ENCODE results near the gene DNAJC5. TPM values are rescaled to one million over a fixed set of nuclear protein-coding genes. Genes with fewer than 3 reads are reported as not detected.

The DNAJC5 gene
- total and polyA plus RNA-seq, 9 of the 15 experiments (the other 6 are each of a cell fraction or from before 2014, with no cell fraction given), result 0.95 to 42.8 (median 23.4) TPM

DNA sequence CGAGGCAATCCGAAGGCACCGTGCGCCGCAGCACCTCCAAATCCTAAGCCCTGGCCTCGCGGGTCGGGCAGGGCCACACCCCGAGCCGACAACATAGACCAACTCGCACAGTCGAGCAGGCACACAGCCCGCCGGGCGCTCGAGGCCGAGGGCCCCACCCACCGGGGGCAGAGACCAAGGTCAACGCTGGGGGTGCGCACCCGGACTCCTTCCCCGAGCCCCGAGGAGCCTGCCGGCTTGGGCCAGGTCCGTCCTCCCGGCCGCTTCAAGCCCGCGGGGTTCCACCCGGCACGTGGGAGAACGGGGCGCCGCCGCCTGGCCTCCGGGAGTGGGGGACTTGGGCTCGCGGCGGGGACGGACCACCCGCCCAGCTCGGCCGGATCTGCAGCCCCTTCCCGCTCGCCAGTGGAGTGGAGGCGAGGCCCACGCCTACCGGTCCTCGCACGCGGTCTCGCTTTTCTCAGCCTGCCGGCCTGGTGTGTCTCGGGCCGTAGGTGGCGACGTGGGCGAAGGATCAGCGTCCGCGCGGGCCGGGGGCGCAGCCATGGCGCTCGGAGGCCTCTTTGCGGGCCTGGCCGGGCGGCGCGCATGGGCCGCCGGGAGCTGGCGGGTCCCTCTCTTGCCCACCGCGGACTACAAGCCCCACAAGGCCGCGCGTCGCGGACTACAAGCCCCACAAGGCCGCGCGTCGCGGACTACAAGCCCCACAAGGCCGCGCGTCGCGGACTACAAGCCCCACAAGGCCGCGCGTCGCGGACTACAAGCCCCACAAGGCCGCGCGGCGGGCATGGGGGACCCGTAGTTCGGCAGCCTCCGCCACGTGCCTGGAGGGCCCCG is 61.1 kb downstream of the DNAJC5 start, which contains the start of gene UCKL1 (continued):
- TF ChIP-seq LCOR (CRISPR knock-in tag; IDR thresholded peaks at IDR 0.05) (0 out of 2 replicates have a peak, but pooled peaks have one; percentile 58), PHB (CRISPR knock-in tag; IDR thresholded peaks at IDR 0.05) (no peak), MBD2 (IDR thresholded peaks at IDR 0.05; ENCODE audit: borderline replicate concordance, low read depth) (peak; percentile 89), SIX5 (IDR thresholded peaks at IDR 0.05; ENCODE audit: borderline replicate concordance in 1 of 2, insufficient read depth in 1 of 2, low read depth in 1 of 2, low read length in 2 of 2) (peak; percentile 90 to 95), ILF3 (IDR thresholded peaks at IDR 0.05; ENCODE audit: borderline replicate concordance) (no peak; the same call in 1 of the 2 replicates), TBP (optimal IDR thresholded peaks at IDR 0.05; ENCODE audit: low read depth, low read length) (peak; percentile 47), HNRNPK (IDR thresholded peaks at IDR 0.05; ENCODE audit: low read depth, low read length, poor library complexity, severe bottlenecking) (no peak), ZNF668 (CRISPR knock-in tag; IDR thresholded peaks at IDR 0.05) (no peak), NR1H2 (CRISPR knock-in tag; IDR thresholded peaks at IDR 0.05) (peak; percentile 71; the same call in 1 of the 2 replicates), ETV6 (IDR thresholded peaks at IDR 0.05; ENCODE audit: borderline replicate concordance in 1 of 2, low read depth in 2 of 2, low read length in 1 of 2) (no peak), ETV6 (CRISPR knock-in tag; IDR thresholded peaks at IDR 0.05; ENCODE audit: borderline replicate concordance) (0 out of 2 replicates have a peak, but pooled peaks have one; percentile 44), MYC (IDR thresholded peaks at IDR 0.05; ENCODE audit: low read depth, low read length) (peak; percentile 94), MYC (CRISPR knock-in tag; IDR thresholded peaks at IDR 0.05; ENCODE audit: borderline replicate concordance, low read depth) (no peak), ZNF408 (CRISPR knock-in tag; IDR thresholded peaks at IDR 0.05; ENCODE audit: low read depth) (no peak), ZNF830 (CRISPR knock-in tag; IDR thresholded peaks at IDR 0.05) (no peak), ZNF76 (CRISPR knock-in tag; IDR thresholded peaks at IDR 0.05; ENCODE audit: borderline replicate concordance) (peak; percentile 93)
- TF ChIP-seq, protein P1, sequence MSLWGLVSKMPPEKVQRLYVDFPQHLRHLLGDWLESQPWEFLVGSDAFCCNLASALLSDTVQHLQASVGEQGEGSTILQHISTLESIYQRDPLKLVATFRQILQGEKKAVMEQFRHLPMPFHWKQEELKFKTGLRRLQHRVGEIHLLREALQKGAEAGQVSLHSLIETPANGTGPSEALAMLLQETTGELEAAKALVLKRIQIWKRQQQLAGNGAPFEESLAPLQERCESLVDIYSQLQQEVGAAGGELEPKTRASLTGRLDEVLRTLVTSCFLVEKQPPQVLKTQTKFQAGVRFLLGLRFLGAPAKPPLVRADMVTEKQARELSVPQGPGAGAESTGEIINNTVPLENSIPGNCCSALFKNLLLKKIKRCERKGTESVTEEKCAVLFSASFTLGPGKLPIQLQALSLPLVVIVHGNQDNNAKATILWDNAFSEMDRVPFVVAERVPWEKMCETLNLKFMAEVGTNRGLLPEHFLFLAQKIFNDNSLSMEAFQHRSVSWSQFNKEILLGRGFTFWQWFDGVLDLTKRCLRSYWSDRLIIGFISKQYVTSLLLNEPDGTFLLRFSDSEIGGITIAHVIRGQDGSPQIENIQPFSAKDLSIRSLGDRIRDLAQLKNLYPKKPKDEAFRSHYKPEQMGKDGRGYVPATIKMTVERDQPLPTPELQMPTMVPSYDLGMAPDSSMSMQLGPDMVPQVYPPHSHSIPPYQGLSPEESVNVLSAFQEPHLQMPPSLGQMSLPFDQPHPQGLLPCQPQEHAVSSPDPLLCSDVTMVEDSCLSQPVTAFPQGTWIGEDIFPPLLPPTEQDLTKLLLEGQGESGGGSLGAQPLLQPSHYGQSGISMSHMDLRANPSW (CRISPR knock-in tag; IDR thresholded peaks at IDR 0.05), result no peak
- TF ChIP-seq, protein P2, sequence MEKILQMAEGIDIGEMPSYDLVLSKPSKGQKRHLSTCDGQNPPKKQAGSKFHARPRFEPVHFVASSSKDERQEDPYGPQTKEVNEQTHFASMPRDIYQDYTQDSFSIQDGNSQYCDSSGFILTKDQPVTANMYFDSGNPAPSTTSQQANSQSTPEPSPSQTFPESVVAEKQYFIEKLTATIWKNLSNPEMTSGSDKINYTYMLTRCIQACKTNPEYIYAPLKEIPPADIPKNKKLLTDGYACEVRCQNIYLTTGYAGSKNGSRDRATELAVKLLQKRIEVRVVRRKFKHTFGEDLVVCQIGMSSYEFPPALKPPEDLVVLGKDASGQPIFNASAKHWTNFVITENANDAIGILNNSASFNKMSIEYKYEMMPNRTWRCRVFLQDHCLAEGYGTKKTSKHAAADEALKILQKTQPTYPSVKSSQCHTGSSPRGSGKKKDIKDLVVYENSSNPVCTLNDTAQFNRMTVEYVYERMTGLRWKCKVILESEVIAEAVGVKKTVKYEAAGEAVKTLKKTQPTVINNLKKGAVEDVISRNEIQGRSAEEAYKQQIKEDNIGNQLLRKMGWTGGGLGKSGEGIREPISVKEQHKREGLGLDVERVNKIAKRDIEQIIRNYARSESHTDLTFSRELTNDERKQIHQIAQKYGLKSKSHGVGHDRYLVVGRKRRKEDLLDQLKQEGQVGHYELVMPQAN (IDR thresholded peaks at IDR 0.05; ENCODE audit: borderline replicate concordance), result peak; percentile 47; the same call in 1 of the 2 replicates
- TF ChIP-seq, protein P3, sequence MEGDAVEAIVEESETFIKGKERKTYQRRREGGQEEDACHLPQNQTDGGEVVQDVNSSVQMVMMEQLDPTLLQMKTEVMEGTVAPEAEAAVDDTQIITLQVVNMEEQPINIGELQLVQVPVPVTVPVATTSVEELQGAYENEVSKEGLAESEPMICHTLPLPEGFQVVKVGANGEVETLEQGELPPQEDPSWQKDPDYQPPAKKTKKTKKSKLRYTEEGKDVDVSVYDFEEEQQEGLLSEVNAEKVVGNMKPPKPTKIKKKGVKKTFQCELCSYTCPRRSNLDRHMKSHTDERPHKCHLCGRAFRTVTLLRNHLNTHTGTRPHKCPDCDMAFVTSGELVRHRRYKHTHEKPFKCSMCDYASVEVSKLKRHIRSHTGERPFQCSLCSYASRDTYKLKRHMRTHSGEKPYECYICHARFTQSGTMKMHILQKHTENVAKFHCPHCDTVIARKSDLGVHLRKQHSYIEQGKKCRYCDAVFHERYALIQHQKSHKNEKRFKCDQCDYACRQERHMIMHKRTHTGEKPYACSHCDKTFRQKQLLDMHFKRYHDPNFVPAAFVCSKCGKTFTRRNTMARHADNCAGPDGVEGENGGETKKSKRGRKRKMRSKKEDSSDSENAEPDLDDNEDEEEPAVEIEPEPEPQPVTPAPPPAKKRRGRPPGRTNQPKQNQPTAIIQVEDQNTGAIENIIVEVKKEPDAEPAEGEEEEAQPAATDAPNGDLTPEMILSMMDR (IDR thresholded peaks at IDR 0.05 in 2 of 3, conservative IDR thresholded peaks at IDR 0.05 in 1 of 3; ENCODE audit: insufficient read depth in 2 of 3, low read depth in 1 of 3, low read length in 3 of 3), result peak in 1 of 3 experiments; percentile 5; a peak in 1 of 6 replicates
